Activated CD4-positive, CD25-positive, alpha-beta regulatory T cell (primary cell): ENCODE measurements around the gene PSD.

Experiments used
- DNase-seq, 4 experiments: peaks; one replicate each; lab custom pipeline; 2025; lab: John Stamatoyannopoulos, UW

PSD gene

GRCh38 chr10:102444851-102445250, 26.3 kb upstream of the PSD start:
- DNase-seq, result no peak

- no peak for DNase-seq
Observed at GRCh38 chr10:102438374-102438773, 19.8 kb upstream of the PSD start.

- no peak for DNase-seq
Observed at GRCh38 chr10:102437515-102437914, 18.9 kb upstream of the PSD start.

- no peak for DNase-seq
Observed at GRCh38 chr10:102436312-102436711, 17.7 kb upstream of the PSD start.

- no peak for DNase-seq
Observed at GRCh38 chr10:102435529-102436233, 17.1 kb upstream of the PSD start.

GRCh38 chr10:102435133-102435497, 16.5 kb upstream of the PSD start:
- no peak for DNase-seq

- DNase-seq, result no peak
Observed at GRCh38 chr10:102434394-102435132, 16.0 kb upstream of the PSD start.

- DNase-seq, result no peak
Observed at GRCh38 chr10:102433619-102434046, 15.0 kb upstream of the PSD start.

GRCh38 chr10:102432162-102432950, 13.8 kb upstream of the PSD start, which contains the start of gene CUEDC2:
Gene CUEDC2 (minus strand): TSS chr10:102432574. CDS start chr10:102425188, 7,386 bp downstream.
- DNase-seq, result peak; percentile 82 to 96 (median 88)

- DNase-seq, result no peak
Observed at GRCh38 chr10:102431452-102432124, 13.0 kb upstream of the PSD start.

GRCh38 chr10:102429468-102429867, 10.9 kb upstream of the PSD start:
- DNase-seq, result no peak

- DNase-seq, result no peak
Observed at GRCh38 chr10:102426803-102427287, 8.3 kb upstream of the PSD start.

- DNase-seq, result no peak
Observed at GRCh38 chr10:102425444-102425843, 6.9 kb upstream of the PSD start.

- no peak for DNase-seq
Observed at GRCh38 chr10:102424916-102425315, 6.3 kb upstream of the PSD start.

GRCh38 chr10:102424145-102424544, 5.6 kb upstream of the PSD start:
- no peak for DNase-seq

GRCh38 chr10:102423372-102423968, 4.9 kb upstream of the PSD start:
- DNase-seq, result no peak

GRCh38 chr10:102422545-102423129, 4.1 kb upstream of the PSD start:
- DNase-seq, result peak in 1 of 4 experiments; percentile 23

- DNase-seq, result no peak
Observed at GRCh38 chr10:102421757-102422512, 3.4 kb upstream of the PSD start.

- DNase-seq, result no peak
Observed at GRCh38 chr10:102421507-102421756, 2.8 kb upstream of the PSD start.

GRCh38 chr10:102420714-102421506, 2.3 kb upstream of the PSD start, which contains the start of gene FBXL15:
Gene FBXL15 (plus strand): TSS chr10:102420836. CDS start chr10:102421130, 294 bp downstream.
- peak; percentile 84 to 94 (median 88) for DNase-seq
